LNCAP (cell line): ENCODE measurements around the gene PEDS1.

Experiments
- CTCF ChIP-seq: fragments of 450-650 bp; IDR thresholded peaks from 2 replicates; pipeline ENCODE4 v1.5.1; 2017; ENCODE audit warnings: mild to moderate bottlenecking

Gene PEDS1

GRCh38 chr20:50192364-50193198 lies 39.1 kb upstream of the PEDS1 start:
- TF ChIP-seq CTCF = no peak

- peak; percentile 34; the same call in 1 of the 2 replicates for TF ChIP-seq CTCF
Observed at GRCh38 chr20:50191544-50192363, 38.2 kb upstream of the PEDS1 start.

- TF ChIP-seq CTCF = peak; percentile 14; the same call in 1 of the 2 replicates
Observed at GRCh38 chr20:50191065-50191543, 37.6 kb upstream of the PEDS1 start.

GRCh38 chr20:50190251-50191064 lies 36.9 kb upstream of the PEDS1 start, which contains the start of gene CEBPB:
Gene CEBPB (plus strand): TSS chr20:50190830. CDS start chr20:50191034, 204 bp downstream.
- peak; percentile 42 for TF ChIP-seq CTCF

- no peak for TF ChIP-seq CTCF
Observed at GRCh38 chr20:50189681-50190250, 36.2 kb upstream of the PEDS1 start.

- no peak for TF ChIP-seq CTCF
Observed at GRCh38 chr20:50188879-50189680, 35.6 kb upstream of the PEDS1 start.
